Measurements from ENCODE around the gene PEAK1.

Gene PEAK1

GRCh38 chr15:77112838-77113504, 306.9 kb downstream of the PEAK1 start:
- Mint-ChIP-seq H3K27me3 (ENCODE audit: low read depth) (no peaks in the 10 kb centered on the region), H3K27ac (no peak overlapping the region), H3K36me3 (ENCODE audit: low read depth) (peaks cover 5% of the 10 kb centered on the region), H3K4me1 (ENCODE audit: low read depth) (no peaks in the 10 kb centered on the region), H3K4me3 (no peak overlapping the region), H3K9me3 (no peaks in the 10 kb centered on the region)

DNA sequence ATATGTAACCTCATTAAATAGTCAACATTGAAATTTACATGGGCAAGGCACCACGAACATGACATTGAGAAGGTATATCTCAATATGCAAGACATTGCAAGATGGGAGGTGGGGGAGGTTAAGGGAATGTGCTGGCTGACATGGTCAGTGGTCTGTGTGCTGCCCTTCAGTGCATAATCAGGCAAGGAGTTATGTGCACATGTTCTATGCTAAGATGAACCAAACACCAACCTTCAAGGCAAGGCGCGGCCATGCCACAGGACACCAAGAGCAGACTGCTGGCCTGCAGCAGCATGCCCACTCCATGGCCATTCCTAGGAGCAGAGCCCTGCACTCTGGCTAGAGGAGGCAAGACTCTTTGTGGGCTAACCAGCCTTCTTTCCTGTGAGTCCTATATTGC, 308.1 kb downstream of the PEAK1 start:
- Mint-ChIP-seq H3K27me3 (ENCODE audit: low read depth) (no peaks in the 10 kb centered on the region), H3K9me3 (no peaks in the 10 kb centered on the region), H3K36me3 (ENCODE audit: low read depth) (peaks cover 5% of the 10 kb centered on the region), H3K27ac (no peak overlapping the region), H3K4me1 (ENCODE audit: low read depth) (peaks cover 2% of the 10 kb centered on the region), H3K4me3 (no peak overlapping the region)

- peaks cover 2% of the 10 kb centered on the region for H3K4me1 Mint-ChIP-seq (ENCODE audit: low read depth)
- H3K36me3 Mint-ChIP-seq (ENCODE audit: low read depth): no peaks in the 10 kb centered on the region
- H3K9me3 Mint-ChIP-seq: no peaks in the 10 kb centered on the region
- H3K27me3 Mint-ChIP-seq (ENCODE audit: low read depth): no peaks in the 10 kb centered on the region
- H3K27ac Mint-ChIP-seq: no peak overlapping the region
- H3K4me3 Mint-ChIP-seq: no peak overlapping the region
Measured at GRCh38 chr15:77107531-77108355, 312.2 kb downstream of the PEAK1 start.

GRCh38 chr15:77107068-77107467, 312.8 kb downstream of the PEAK1 start:
- no peak overlapping the region for H3K27ac Mint-ChIP-seq
- H3K4me3 Mint-ChIP-seq: no peak overlapping the region
- no peaks in the 10 kb centered on the region for H3K9me3 Mint-ChIP-seq
- no peaks in the 10 kb centered on the region for H3K36me3 Mint-ChIP-seq (ENCODE audit: low read depth)
- peaks cover 2% of the 10 kb centered on the region for H3K4me1 Mint-ChIP-seq (ENCODE audit: low read depth)
- no peaks in the 10 kb centered on the region for H3K27me3 Mint-ChIP-seq (ENCODE audit: low read depth)

DNA sequence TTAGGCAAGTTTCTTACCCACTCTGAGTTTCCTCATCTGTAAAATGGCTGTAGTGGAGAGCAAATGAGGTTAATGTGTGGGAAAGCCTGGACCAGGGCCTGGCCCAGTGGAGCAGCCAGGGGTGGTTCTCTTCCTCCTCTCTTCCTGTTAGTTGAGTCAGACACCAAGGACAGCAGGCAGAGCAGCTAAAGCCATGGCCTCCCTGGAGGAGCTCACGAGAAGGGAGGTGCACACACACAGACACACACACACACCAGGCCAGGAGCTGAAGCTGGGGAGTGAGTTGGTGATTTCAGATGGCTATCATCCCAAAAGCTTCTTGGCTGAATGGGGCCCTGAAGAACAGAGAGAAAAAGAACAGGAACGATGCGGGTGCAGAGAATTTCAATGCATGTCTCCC, 315.7 kb downstream of the PEAK1 start:
- no peaks in the 10 kb centered on the region for H3K27me3 Mint-ChIP-seq (ENCODE audit: low read depth)
- H3K27ac Mint-ChIP-seq: no peak overlapping the region

GRCh38 chr15:77099741-77100463, 320.0 kb downstream of the PEAK1 start:
- Mint-ChIP-seq H3K27ac (no peak overlapping the region), H3K9me3 (no peaks in the 10 kb centered on the region), H3K36me3 (ENCODE audit: low read depth) (no peaks in the 10 kb centered on the region), H3K4me1 (ENCODE audit: low read depth) (no peaks in the 10 kb centered on the region), H3K4me3 (no peak overlapping the region), H3K27me3 (ENCODE audit: low read depth) (no peaks in the 10 kb centered on the region)

More for the DNA sequence above, 315.7 kb downstream of the PEAK1 start:
- H3K36me3 Mint-ChIP-seq (ENCODE audit: low read depth): no peaks in the 10 kb centered on the region
- peaks cover 2% of the 10 kb centered on the region for H3K4me1 Mint-ChIP-seq (ENCODE audit: low read depth)
- H3K4me3 Mint-ChIP-seq: no peak overlapping the region
- H3K9me3 Mint-ChIP-seq: no peaks in the 10 kb centered on the region

DNA sequence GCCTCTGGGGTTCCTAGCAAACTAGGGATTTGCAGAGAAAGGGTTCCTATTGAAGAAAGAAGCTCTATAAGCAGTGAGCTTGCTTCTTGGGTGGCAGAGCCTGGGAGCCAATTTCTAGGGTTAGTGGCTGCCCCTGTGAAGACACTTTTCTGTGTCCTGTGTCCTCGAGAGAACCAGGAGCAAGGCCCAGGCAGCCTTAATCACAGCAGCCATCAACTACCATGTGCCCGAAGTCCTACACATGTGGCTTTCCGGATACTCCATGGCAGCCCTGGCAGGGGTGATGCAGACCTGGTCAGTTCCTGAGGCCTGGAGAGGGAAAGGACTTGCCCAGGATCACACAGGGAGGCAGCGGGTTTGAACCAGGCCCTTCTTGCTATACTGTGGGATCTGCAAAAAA, 321.3 kb downstream of the PEAK1 start:
- H3K4me1 Mint-ChIP-seq (ENCODE audit: low read depth): no peaks in the 10 kb centered on the region
- no peaks in the 10 kb centered on the region for H3K9me3 Mint-ChIP-seq
- H3K27me3 Mint-ChIP-seq (ENCODE audit: low read depth): peaks cover under 1% of the 10 kb centered on the region
- no peaks in the 10 kb centered on the region for H3K36me3 Mint-ChIP-seq (ENCODE audit: low read depth)
- H3K4me3 Mint-ChIP-seq: no peak overlapping the region
- no peak overlapping the region for H3K27ac Mint-ChIP-seq

- H3K4me3 Mint-ChIP-seq: no peak overlapping the region
- H3K9me3 Mint-ChIP-seq: no peaks in the 10 kb centered on the region
- H3K4me1 Mint-ChIP-seq (ENCODE audit: low read depth): no peaks in the 10 kb centered on the region
- no peaks in the 10 kb centered on the region for H3K36me3 Mint-ChIP-seq (ENCODE audit: low read depth)
- no peak overlapping the region for H3K27ac Mint-ChIP-seq
- H3K27me3 Mint-ChIP-seq (ENCODE audit: low read depth): peaks cover 7% of the 10 kb centered on the region
Measured at GRCh38 chr15:77097921-77098320, 322.0 kb downstream of the PEAK1 start.

GRCh38 chr15:77097248-77097721, 322.6 kb downstream of the PEAK1 start:
- Mint-ChIP-seq H3K27ac (no peak overlapping the region), H3K4me3 (no peak overlapping the region), H3K9me3 (no peaks in the 10 kb centered on the region), H3K27me3 (ENCODE audit: low read depth) (peaks cover 7% of the 10 kb centered on the region), H3K4me1 (ENCODE audit: low read depth) (no peaks in the 10 kb centered on the region), H3K36me3 (ENCODE audit: low read depth) (no peaks in the 10 kb centered on the region)

DNA sequence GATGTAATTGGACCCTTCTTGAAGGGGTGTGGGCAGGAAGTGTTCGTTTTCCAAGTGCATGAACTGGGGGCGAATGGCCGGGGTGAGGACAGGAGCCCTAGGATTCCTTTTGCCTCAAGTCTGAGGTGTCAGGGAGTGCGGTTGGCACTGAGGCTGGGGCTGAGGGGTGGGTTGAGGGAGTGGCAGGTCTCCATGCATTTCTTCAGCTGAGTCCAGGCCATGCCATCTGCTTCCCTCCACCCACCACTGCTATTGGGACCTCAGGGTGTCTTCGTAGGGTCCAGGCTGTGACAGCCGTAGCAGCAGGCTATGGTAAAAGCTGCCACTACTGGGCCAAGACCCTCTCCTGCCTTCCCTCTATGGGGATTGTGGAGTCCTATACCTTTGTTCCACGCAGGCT, 323.4 kb downstream of the PEAK1 start:
- Mint-ChIP-seq H3K4me3 (no peak overlapping the region), H3K27ac (no peak overlapping the region), H3K9me3 (no peaks in the 10 kb centered on the region), H3K27me3 (ENCODE audit: low read depth) (peaks cover 7% of the 10 kb centered on the region), H3K36me3 (ENCODE audit: low read depth) (no peaks in the 10 kb centered on the region), H3K4me1 (ENCODE audit: low read depth) (no peaks in the 10 kb centered on the region)

GRCh38 chr15:77096138-77096537, 323.8 kb downstream of the PEAK1 start:
- Mint-ChIP-seq H3K27ac (no peak overlapping the region), H3K36me3 (ENCODE audit: low read depth) (no peaks in the 10 kb centered on the region), H3K9me3 (no peaks in the 10 kb centered on the region), H3K27me3 (ENCODE audit: low read depth) (peaks cover 7% of the 10 kb centered on the region), H3K4me3 (no peak overlapping the region), H3K4me1 (ENCODE audit: low read depth) (no peaks in the 10 kb centered on the region)

DNA sequence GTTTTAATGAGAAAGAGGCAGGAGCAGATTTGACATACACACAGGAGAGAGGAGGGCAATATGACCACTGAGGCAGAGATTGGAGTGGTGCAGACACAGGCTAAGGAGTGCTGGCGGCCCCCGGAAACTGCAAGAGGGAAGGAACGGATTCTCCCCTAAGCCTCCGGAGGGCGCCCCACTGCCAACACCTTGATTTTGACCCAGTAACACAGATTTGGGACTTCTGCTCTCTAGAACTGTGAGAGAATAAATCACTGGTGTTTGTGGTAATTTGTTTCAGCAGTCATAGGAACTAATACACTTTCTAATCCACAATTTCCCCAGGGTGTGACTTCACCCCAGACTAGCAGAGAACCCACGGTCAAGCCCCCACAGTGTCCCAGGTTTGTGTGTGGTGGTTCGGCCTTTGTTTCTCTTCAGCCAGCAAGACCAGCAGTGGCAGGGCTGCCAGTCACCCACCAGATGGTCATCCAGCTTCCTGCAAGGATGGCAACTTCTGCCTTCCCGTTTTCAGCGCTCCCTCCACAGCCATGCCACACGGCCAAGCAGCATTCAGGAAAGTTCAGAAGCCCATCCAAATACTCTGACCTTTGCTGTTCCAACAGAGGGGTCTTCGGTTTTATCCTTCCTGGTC, 325.4 kb downstream of the PEAK1 start:
- no peaks in the 10 kb centered on the region for H3K36me3 Mint-ChIP-seq (ENCODE audit: low read depth)

GRCh38 chr15:77093436-77093835, 326.5 kb downstream of the PEAK1 start:
- H3K4me3 Mint-ChIP-seq: no peak overlapping the region
- H3K36me3 Mint-ChIP-seq (ENCODE audit: low read depth): no peaks in the 10 kb centered on the region
- no peaks in the 10 kb centered on the region for H3K4me1 Mint-ChIP-seq (ENCODE audit: low read depth)
- H3K27me3 Mint-ChIP-seq (ENCODE audit: low read depth): peaks cover 11% of the 10 kb centered on the region
- no peaks in the 10 kb centered on the region for H3K9me3 Mint-ChIP-seq
- H3K27ac Mint-ChIP-seq: no peak overlapping the region

More for the DNA sequence above, 325.4 kb downstream of the PEAK1 start:
- peaks cover 11% of the 10 kb centered on the region for H3K27me3 Mint-ChIP-seq (ENCODE audit: low read depth)
- no peak overlapping the region for H3K4me3 Mint-ChIP-seq
- H3K4me1 Mint-ChIP-seq (ENCODE audit: low read depth): no peaks in the 10 kb centered on the region
- no peak overlapping the region for H3K27ac Mint-ChIP-seq
- no peaks in the 10 kb centered on the region for H3K9me3 Mint-ChIP-seq

GRCh38 chr15:77091097-77091496, 328.8 kb downstream of the PEAK1 start:
- H3K4me1 Mint-ChIP-seq (ENCODE audit: low read depth): no peaks in the 10 kb centered on the region
- H3K9me3 Mint-ChIP-seq: no peaks in the 10 kb centered on the region
- peaks cover 11% of the 10 kb centered on the region for H3K27me3 Mint-ChIP-seq (ENCODE audit: low read depth)
- H3K4me3 Mint-ChIP-seq: no peak overlapping the region
- H3K27ac Mint-ChIP-seq: no peak overlapping the region
- H3K36me3 Mint-ChIP-seq (ENCODE audit: low read depth): no peaks in the 10 kb centered on the region
